Smooth muscle cell (in vitro differentiated cells): ENCODE data around the gene TICAM1. TPM values are rescaled to one million over a fixed set of nuclear protein-coding genes. Genes with fewer than 3 reads are reported as not detected.

Source experiments
- DNase-seq: peaks from one replicate; lab custom pipeline; 2025; ENCODE audit not compliant: unreplicated experiment; lab: John Stamatoyannopoulos, UW
- H2AFZ ChIP-seq: fragments of 200-600 bp; sonication (generic); 2 replicates; pipeline ENCODE4 v1.6.0; 2016; ENCODE audit warnings: antibody characterized with exemption, low read depth, mild to moderate bottlenecking
- H3F3A ChIP-seq: fragments of 200-600 bp; sonication (generic); 2 replicates; pipeline ENCODE4 v1.6.0; 2017; ENCODE audit warnings: antibody characterized with exemption, low read depth
- H3K27ac ChIP-seq: fragments of 200-600 bp; sonication (generic); 2 replicates; pipeline ENCODE4 v1.5.1; 2016; ENCODE audit warnings: low read depth, mild to moderate bottlenecking
- H3K27me3 ChIP-seq: fragments of 200-600 bp; sonication (generic); 2 replicates; pipeline ENCODE4 v1.6.1; 2016; ENCODE audit warnings: low read depth, mild to moderate bottlenecking
- H3K36me3 ChIP-seq: fragments of 200-600 bp; sonication (generic); 2 replicates; pipeline ENCODE4 v1.5.1; 2016; ENCODE audit warnings: low read depth
- H3K4me1 ChIP-seq: fragments of 200-600 bp; sonication (generic); 2 replicates; pipeline ENCODE4 v1.5.1; 2016; ENCODE audit warnings: low read depth
- H3K4me2 ChIP-seq: fragments of 200-600 bp; sonication (generic); 2 replicates; pipeline ENCODE4 v1.6.0; 2016; ENCODE audit warnings: mild to moderate bottlenecking
- H3K4me3 ChIP-seq: fragments of 200-600 bp; sonication (generic); 2 replicates; pipeline ENCODE4 v1.5.1; 2016; ENCODE audit warnings: mild to moderate bottlenecking
- H3K79me2 ChIP-seq: fragments of 200-600 bp; sonication (generic); 2 replicates; pipeline ENCODE4 v1.6.0; 2016; ENCODE audit warnings: low read depth, mild to moderate bottlenecking
- H3K9ac ChIP-seq: fragments of 200-600 bp; sonication (generic); 2 replicates; pipeline ENCODE4 v1.6.0; 2016; ENCODE audit warnings: low read depth
- H3K9me3 ChIP-seq: fragments of 200-600 bp; sonication (generic); replicated peaks from 2 replicates; pipeline ENCODE4 v1.5.1; 2016; ENCODE audit warnings: low read depth
- H4K20me1 ChIP-seq: fragments of 200-600 bp; sonication (generic); 2 replicates; pipeline ENCODE4 v1.6.0; 2016; ENCODE audit warnings: low read depth
- CTCF ChIP-seq: fragments of 200-600 bp; sonication (generic); IDR thresholded peaks from 2 replicates; pipeline ENCODE4 v1.5.1; 2017; ENCODE audit warnings: borderline replicate concordance, mild to moderate bottlenecking, antibody characterized with exemption; ENCODE audit not compliant: insufficient read depth, poor library complexity, severe bottlenecking
- WGBS: methylation state at CpG from one replicate; pipeline ENCODE4 v1.1.7; 2016; ENCODE audit warnings: low lambda C conversion rate; 5-methylcytosine and 5-hydroxymethylcytosine counted together
- microRNA-seq: library from miRNA; unstranded; fragments of <30 nt; microRNA quantifications from one replicate; pipeline ENCODE4, GENCODE V29; 2016; ENCODE audit warnings: borderline number of aligned reads
- polyA plus RNA-seq: library from polyadenylated mRNA; unstranded; fragments of >200 nt; fragmentation: Nextera tagmentation; extraction: Ambion mirVana; gene quantifications from 2 replicates; pipeline ENCODE4 v1.2.1, GENCODE V29; 2016
- small RNA-seq: library from RNA; depleted of rRNA; stranded (forward); fragments of <200 nt; gene quantifications from one replicate; pipeline ENCODE3, GENCODE V24; 2014
- total RNA-seq: library from RNA; depleted of rRNA; stranded (reverse); fragments of >200 nt; gene quantifications from 2 replicates; pipeline ENCODE4 v1.2.3, GENCODE V29; 2014

TICAM1 gene
- total and polyA plus RNA-seq, 2 experiments from 2014 or later: 3.5 to 13.9 TPM

GRCh38 chr19:4773047-4773640 is 58.4 kb downstream of the TICAM1 start:
- no peak for DNase-seq
- Histone ChIP-seq H3K27me3 (no peaks in the 10 kb centered on the region), H3K27ac (no peak overlapping the region), H3K4me3 (no peak overlapping the region), H3K79me2 (no peaks in the 10 kb centered on the region), H3K9me3 (no peaks in the 10 kb centered on the region), H3K9ac (no peak overlapping the region), H3K36me3 (no peaks in the 10 kb centered on the region), H3F3A (peaks cover 14% of the 10 kb centered on the region), H2AFZ (no peak overlapping the region), H3K4me1 (no peaks in the 10 kb centered on the region), H4K20me1 (no peaks in the 10 kb centered on the region), H3K4me2 (no peak overlapping the region)
- 71% methylated on average over 9 of the region's 9 CpGs for WGBS
- TF ChIP-seq CTCF: no peak

- Histone ChIP-seq H3K36me3 (no peaks in the 10 kb centered on the region), H2AFZ (no peak overlapping the region), H3K4me2 (no peak overlapping the region), H3K9ac (no peak overlapping the region), H4K20me1 (no peaks in the 10 kb centered on the region), H3K79me2 (no peaks in the 10 kb centered on the region), H3K9me3 (no peaks in the 10 kb centered on the region), H3K27ac (no peak overlapping the region), H3K4me3 (no peak overlapping the region), H3F3A (peaks cover 14% of the 10 kb centered on the region), H3K27me3 (no peaks in the 10 kb centered on the region), H3K4me1 (no peaks in the 10 kb centered on the region)
- no peak for TF ChIP-seq CTCF
- DNase-seq: no peak
- WGBS: 64% methylated on average over 2 of the region's 2 CpGs
Measured at GRCh38 chr19:4772566-4772965, 58.9 kb downstream of the TICAM1 start.

- Histone ChIP-seq H3F3A (peaks cover 14% of the 10 kb centered on the region), H4K20me1 (no peaks in the 10 kb centered on the region), H3K4me1 (no peaks in the 10 kb centered on the region), H3K9ac (no peak overlapping the region), H3K27me3 (no peaks in the 10 kb centered on the region), H3K36me3 (no peaks in the 10 kb centered on the region), H3K27ac (no peak overlapping the region), H3K4me3 (no peak overlapping the region), H2AFZ (no peak overlapping the region), H3K9me3 (no peaks in the 10 kb centered on the region), H3K79me2 (no peaks in the 10 kb centered on the region), H3K4me2 (no peak overlapping the region)
- 23% methylated on average over 35 of the region's 37 CpGs for WGBS
- DNase-seq: peak; percentile 55
- TF ChIP-seq CTCF: no peak
Measured at GRCh38 chr19:4768934-4769777, 62.4 kb downstream of the TICAM1 start.

Small RNA genes lying within 50 kb of the gene (microRNA-seq; reads per million reads assigned to microRNA genes)
- gene MIR7-3: not detected

Small RNA genes lying within 50 kb of the gene (small RNA-seq; reads per million reads assigned to genes)
- not detected for gene MIR7-3

Other genes starting within 250 kb of the TICAM1 start
- gene TNFAIP8L1, start 192.2 kb downstream of the TICAM1 start, total RNA-seq: 2.2 and 3.7 TPM in 2 replicates
- gene TNFAIP8L1, start 192.2 kb downstream of the TICAM1 start, polyA plus RNA-seq: 5.2 and 6.6 TPM in 2 replicates
- 145 and 188 TPM in 2 replicates for gene MYDGF, start 161.4 kb downstream of the TICAM1 start, total RNA-seq
- gene MYDGF, start 161.4 kb downstream of the TICAM1 start, polyA plus RNA-seq: 651 and 680 TPM in 2 replicates
- 13.0 and 44.3 TPM in 2 replicates for gene DPP9, start 107.9 kb downstream of the TICAM1 start, total RNA-seq
- 26.3 and 36.6 TPM in 2 replicates for gene DPP9, start 107.9 kb downstream of the TICAM1 start, polyA plus RNA-seq
- 6.8 and 7.1 TPM in 2 replicates for gene FEM1A, start 40.0 kb downstream of the TICAM1 start, total RNA-seq
- 1.5 and 1.6 TPM in 2 replicates for gene FEM1A, start 40.0 kb downstream of the TICAM1 start, polyA plus RNA-seq
- gene PLIN3, start 36.0 kb upstream of the TICAM1 start, total RNA-seq: 101 and 102 TPM in 2 replicates
- gene PLIN3, start 36.0 kb upstream of the TICAM1 start, polyA plus RNA-seq: 176 and 202 TPM in 2 replicates
- not detected in 2 replicates for gene ARRDC5, start 71.2 kb upstream of the TICAM1 start, total RNA-seq
- not detected in 2 replicates for gene ARRDC5, start 71.2 kb upstream of the TICAM1 start, polyA plus RNA-seq
- 11.3 and 16.9 TPM in 2 replicates for gene UHRF1, start 77.8 kb upstream of the TICAM1 start, total RNA-seq
- 22.7 and 27.2 TPM in 2 replicates for gene UHRF1, start 77.8 kb upstream of the TICAM1 start, polyA plus RNA-seq
- gene KDM4B, start 137.4 kb upstream of the TICAM1 start, total RNA-seq: 24.6 and 27.9 TPM in 2 replicates
- 32.3 and 45.1 TPM in 2 replicates for gene KDM4B, start 137.4 kb upstream of the TICAM1 start, polyA plus RNA-seq